Liver (tissue), 9 donors: ENCODE results near the gene P3H2. TPM values are rescaled to one million over a fixed set of nuclear protein-coding genes. Genes with fewer than 3 reads are reported as not detected.

Experiments
- DNase-seq: peaks from one replicate; pipeline ENCODE4 v3.0.0-alpha.2; 2017; ENCODE audit warnings: low spot score
- H3K27ac ChIP-seq, 2 donors: one replicate each; pipeline ENCODE4 v1.7.0; 2013; ENCODE audit warnings: inconsistent platforms in 2 of 2, low read length in 2 of 2, control low read depth in 1 of 2, low read depth in 1 of 2, mild to moderate bottlenecking in 1 of 2
- H3K27me3 ChIP-seq, 4 donors: one replicate each; pipeline versions ENCODE4 v1.6.1 to v1.7.0; 2013; ENCODE audit warnings: low read length in 3 of 4, inconsistent platforms in 1 of 4, mild to moderate bottlenecking in 1 of 4, moderate library complexity in 1 of 4; ENCODE audit not compliant: control insufficient read depth in 4 of 4, insufficient read depth in 4 of 4
- H3K36me3 ChIP-seq, 4 donors: one replicate each; pipeline versions ENCODE4 v1.6.1 to v1.7.0; 2013; ENCODE audit warnings: low read length in 3 of 4, mild to moderate bottlenecking in 3 of 4, low read depth in 1 of 4, moderate library complexity in 1 of 4; ENCODE audit not compliant: control insufficient read depth in 4 of 4, insufficient read depth in 3 of 4
- H3K4me1 ChIP-seq, 4 donors: one replicate each; pipeline versions ENCODE4 v1.6.1 to v1.7.0; 2013; ENCODE audit warnings: low read length in 3 of 4, mild to moderate bottlenecking in 3 of 4, moderate library complexity in 1 of 4; ENCODE audit not compliant: control insufficient read depth in 4 of 4, insufficient read depth in 4 of 4
- H3K4me3 ChIP-seq, 3 donors: one replicate each; pipeline versions ENCODE4 v1.6.1 to v1.7.0; 2013; ENCODE audit warnings: low read length in 3 of 3, control low read depth in 1 of 3, low read depth in 1 of 3, mild to moderate bottlenecking in 1 of 3
- H3K9ac ChIP-seq, 2 donors: one replicate each; pipeline ENCODE4 v1.7.0; 2013; ENCODE audit warnings: low read length in 2 of 2, mild to moderate bottlenecking in 2 of 2, moderate library complexity in 2 of 2, control low read depth in 1 of 2, low read depth in 1 of 2
- H3K9me3 ChIP-seq, 4 donors: one replicate each; pipeline versions ENCODE4 v1.6.1 to v1.7.0; 2013; ENCODE audit warnings: low read length in 3 of 4; ENCODE audit not compliant: control insufficient read depth in 4 of 4
- EGR1 ChIP-seq, 2 donors: IDR thresholded peaks; 2 replicates each; pipeline ENCODE4 v1.6.1; 2016 to 2018; ENCODE audit warnings: antibody characterized with exemption in 2 of 2, low read depth in 2 of 2
- FOXA1 ChIP-seq: IDR thresholded peaks from 2 replicates; pipeline ENCODE4 v1.6.1; 2016; ENCODE audit warnings: antibody characterized with exemption
- FOXA2 ChIP-seq: IDR thresholded peaks from 2 replicates; pipeline ENCODE4 v1.6.1; 2016; ENCODE audit warnings: antibody characterized with exemption
- GABPA ChIP-seq, 2 donors: IDR thresholded peaks in 1 of 2; conservative IDR thresholded peaks in 1 of 2; 2 replicates each; pipeline ENCODE4 v1.6.1; 2016; ENCODE audit warnings: antibody characterized with exemption in 2 of 2, mild to moderate bottlenecking in 1 of 2, moderate library complexity in 1 of 2
- HNF4A ChIP-seq, 2 donors: conservative IDR thresholded peaks; 2 replicates each; pipeline ENCODE4 v1.6.1; 2016; ENCODE audit warnings: antibody characterized with exemption in 2 of 2, mild to moderate bottlenecking in 2 of 2
- HNF4G ChIP-seq: IDR thresholded peaks from 2 replicates; pipeline ENCODE4 v1.6.1; 2016; ENCODE audit warnings: antibody characterized with exemption
- JUND ChIP-seq, 2 donors: IDR thresholded peaks; 2 replicates each; pipeline ENCODE4 v1.6.1; 2016; ENCODE audit warnings: antibody characterized with exemption in 2 of 2
- NR2F2 ChIP-seq: IDR thresholded peaks from 2 replicates; pipeline ENCODE4 v1.6.1; 2016; ENCODE audit warnings: antibody characterized with exemption
- RAD21 ChIP-seq, 2 donors: IDR thresholded peaks; 2 replicates each; pipeline ENCODE4 v1.6.1; 2016; ENCODE audit warnings: antibody characterized with exemption in 2 of 2, mild to moderate bottlenecking in 2 of 2
- RXRA ChIP-seq, 2 donors: IDR thresholded peaks; 2 replicates each; pipeline ENCODE4 v1.6.1; 2017 to 2018; ENCODE audit warnings: antibody characterized with exemption in 2 of 2, mild to moderate bottlenecking in 1 of 2
- SP1 ChIP-seq: IDR thresholded peaks from 2 replicates; pipeline ENCODE4 v1.6.1; 2018; ENCODE audit warnings: antibody characterized with exemption, mild to moderate bottlenecking
- TAF1 ChIP-seq: conservative IDR thresholded peaks from 2 replicates; pipeline ENCODE4 v1.6.1; 2016; ENCODE audit warnings: antibody characterized with exemption, mild to moderate bottlenecking
- YY1 ChIP-seq: IDR thresholded peaks from 2 replicates; pipeline ENCODE4 v1.6.1; 2016; ENCODE audit warnings: antibody characterized with exemption, mild to moderate bottlenecking
- WGBS: extraction: QIAGEN DNeasy Blood & Tissue Kit; methylation state at CpG from one replicate; pipeline ENCODE4 v1.1.7; 2013; 5-methylcytosine and 5-hydroxymethylcytosine counted together
- polyA plus RNA-seq, 2 donors: library from polyadenylated mRNA; stranded (reverse) in 1 of 2; unstranded in 1 of 2; fragments of 200-250 nt in 1 of 2; fragments of >200 nt in 1 of 2; fragmentation: Nextera tagmentation in 1 of 2; extraction: Ambion mirVana in 1 of 2; gene quantifications; one replicate each; pipeline versions ENCODE4 v1.2.1 to v1.2.3, GENCODE V29; 2013 to 2015
- total RNA-seq, 2 donors: library from RNA; depleted of rRNA; stranded (reverse); fragments of >200 nt; gene quantifications; one replicate each; pipeline ENCODE4 v1.2.3, GENCODE V29; 2014
- TF ChIP-seq, protein P1 (sequence below): IDR thresholded peaks from 2 replicates; pipeline ENCODE4 v1.6.1; 2016; ENCODE audit warnings: antibody characterized with exemption, mild to moderate bottlenecking
- TF ChIP-seq, protein P2 (sequence below): IDR thresholded peaks from 2 replicates; pipeline ENCODE4 v1.6.1; 2016; ENCODE audit warnings: antibody characterized with exemption
- TF ChIP-seq, protein P3 (sequence below): IDR thresholded peaks from 2 replicates; pipeline ENCODE4 v1.6.1; 2016; ENCODE audit warnings: antibody characterized with exemption
- TF ChIP-seq, protein P4 (sequence below): fragments of 150-350 bp; IDR thresholded peaks from 2 replicates; pipeline ENCODE4 v1.5.1; 2017; ENCODE audit warnings: improper control_type of control experiment, low read depth, low read length; ENCODE audit not compliant: missing input control
- TF ChIP-seq, protein P5 (sequence below): IDR thresholded peaks from 2 replicates; pipeline ENCODE4 v1.6.1; 2016; ENCODE audit warnings: antibody characterized with exemption
- donor health status: healthy.
- donor health status: healthy.
- donor health status: healthy.
- donor health status: healthy.
- donor health status: healthy.

P3H2 gene
- total and polyA plus RNA-seq, 4 donors, result 1.9 to 6.9 (median 4.1) TPM

DNA sequence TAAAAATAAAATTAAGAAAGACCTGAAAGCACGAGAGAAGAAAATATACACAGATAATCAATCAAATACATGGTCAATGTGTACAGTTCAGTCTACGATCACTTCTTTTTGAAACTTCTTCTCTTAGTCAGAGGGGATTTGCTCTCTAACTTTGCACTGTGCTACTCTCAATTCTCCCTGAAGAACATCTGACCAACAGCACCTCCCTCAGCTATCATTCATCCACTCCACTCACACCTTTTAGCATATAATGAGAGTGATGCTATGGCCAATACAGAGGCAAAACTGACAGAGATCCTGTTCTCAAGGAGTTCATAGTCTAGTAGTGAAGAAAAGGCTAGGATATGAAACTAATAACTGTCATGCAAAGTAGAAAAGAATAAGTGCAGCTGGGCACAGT, 45.9 kb downstream of the P3H2 start:
- DNase-seq, result no peak
- 85% methylated on average over 2 of the region's 2 CpGs for WGBS
- H3K27me3 ChIP-seq, result no peaks in the 10 kb centered on the region
- H3K36me3 ChIP-seq, result no peaks in the 10 kb centered on the region
- no peak overlapping the region for H3K27ac ChIP-seq
- H3K9ac ChIP-seq, result no peak overlapping the region
- TF ChIP-seq, protein P1, sequence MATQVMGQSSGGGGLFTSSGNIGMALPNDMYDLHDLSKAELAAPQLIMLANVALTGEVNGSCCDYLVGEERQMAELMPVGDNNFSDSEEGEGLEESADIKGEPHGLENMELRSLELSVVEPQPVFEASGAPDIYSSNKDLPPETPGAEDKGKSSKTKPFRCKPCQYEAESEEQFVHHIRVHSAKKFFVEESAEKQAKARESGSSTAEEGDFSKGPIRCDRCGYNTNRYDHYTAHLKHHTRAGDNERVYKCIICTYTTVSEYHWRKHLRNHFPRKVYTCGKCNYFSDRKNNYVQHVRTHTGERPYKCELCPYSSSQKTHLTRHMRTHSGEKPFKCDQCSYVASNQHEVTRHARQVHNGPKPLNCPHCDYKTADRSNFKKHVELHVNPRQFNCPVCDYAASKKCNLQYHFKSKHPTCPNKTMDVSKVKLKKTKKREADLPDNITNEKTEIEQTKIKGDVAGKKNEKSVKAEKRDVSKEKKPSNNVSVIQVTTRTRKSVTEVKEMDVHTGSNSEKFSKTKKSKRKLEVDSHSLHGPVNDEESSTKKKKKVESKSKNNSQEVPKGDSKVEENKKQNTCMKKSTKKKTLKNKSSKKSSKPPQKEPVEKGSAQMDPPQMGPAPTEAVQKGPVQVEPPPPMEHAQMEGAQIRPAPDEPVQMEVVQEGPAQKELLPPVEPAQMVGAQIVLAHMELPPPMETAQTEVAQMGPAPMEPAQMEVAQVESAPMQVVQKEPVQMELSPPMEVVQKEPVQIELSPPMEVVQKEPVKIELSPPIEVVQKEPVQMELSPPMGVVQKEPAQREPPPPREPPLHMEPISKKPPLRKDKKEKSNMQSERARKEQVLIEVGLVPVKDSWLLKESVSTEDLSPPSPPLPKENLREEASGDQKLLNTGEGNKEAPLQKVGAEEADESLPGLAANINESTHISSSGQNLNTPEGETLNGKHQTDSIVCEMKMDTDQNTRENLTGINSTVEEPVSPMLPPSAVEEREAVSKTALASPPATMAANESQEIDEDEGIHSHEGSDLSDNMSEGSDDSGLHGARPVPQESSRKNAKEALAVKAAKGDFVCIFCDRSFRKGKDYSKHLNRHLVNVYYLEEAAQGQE, result no peak
- TF ChIP-seq JUND (IDR thresholded peaks at IDR 0.05) (no peak), SP1 (no peak), RAD21 (IDR thresholded peaks at IDR 0.05) (no peak), FOXA1 (no peak), HNF4A (conservative IDR thresholded peaks at IDR 0.05) (no peak)
- H3K9me3 ChIP-seq, result no peaks in the 10 kb centered on the region
- no peak overlapping the region for H3K4me3 ChIP-seq
- H3K4me1 ChIP-seq, result peaks cover 0 to 5% (median 0%) of the 10 kb centered on the region in 4 donors

DNA sequence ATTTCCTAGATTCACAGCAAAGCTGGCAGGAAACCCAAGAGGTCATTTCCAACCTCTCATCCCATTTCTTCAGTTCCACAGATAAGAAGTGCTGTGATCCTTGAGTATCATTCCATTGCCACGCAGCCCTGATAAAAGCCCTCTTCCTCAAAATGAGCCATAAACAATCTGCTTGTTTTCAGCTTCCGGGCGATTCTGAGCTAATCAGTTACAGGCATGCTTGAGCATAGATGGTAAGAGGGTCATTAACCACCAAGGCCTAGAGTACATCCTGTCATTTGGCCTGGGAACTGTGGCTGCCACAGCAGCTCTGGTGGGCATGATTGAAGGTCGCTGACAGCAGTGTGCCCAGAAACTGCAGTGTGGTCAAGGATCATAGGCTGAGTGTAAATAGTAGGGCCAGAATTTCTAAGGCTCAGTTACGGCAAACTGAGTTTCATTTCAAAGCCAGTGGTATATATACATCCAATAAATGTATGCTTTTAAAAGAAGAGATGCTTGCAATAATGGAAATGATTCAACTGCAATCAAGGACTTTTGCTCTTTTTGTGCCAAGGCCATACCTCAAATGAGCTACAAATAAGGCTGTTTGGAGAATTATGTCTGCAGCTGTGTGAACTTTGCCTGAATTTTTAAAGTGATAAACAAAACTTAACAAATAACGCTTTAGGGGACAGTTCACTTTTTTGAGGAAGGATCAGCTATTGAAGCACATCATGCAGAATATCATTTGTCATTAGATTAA, 47.3 kb downstream of the P3H2 start:
- TF ChIP-seq EGR1 (IDR thresholded peaks at IDR 0.05; ENCODE audit: low read depth in 2 of 2) (no peak), JUND (IDR thresholded peaks at IDR 0.05) (no peak), HNF4A (conservative IDR thresholded peaks at IDR 0.05) (no peak), RAD21 (IDR thresholded peaks at IDR 0.05) (peak in 1 of 2 donors; percentile 32), YY1 (no peak), FOXA1 (no peak), FOXA2 (no peak), NR2F2 (peak; percentile 78), TAF1 (no peak), GABPA (IDR thresholded peaks at IDR 0.05 in 1 of 2, conservative IDR thresholded peaks at IDR 0.05 in 1 of 2) (no peak), HNF4G (no peak), RXRA (IDR thresholded peaks at IDR 0.05) (peak in 1 of 2 donors; percentile 41), SP1 (peak; percentile 20)
- TF ChIP-seq, protein P1, result no peak
- TF ChIP-seq, protein P2, sequence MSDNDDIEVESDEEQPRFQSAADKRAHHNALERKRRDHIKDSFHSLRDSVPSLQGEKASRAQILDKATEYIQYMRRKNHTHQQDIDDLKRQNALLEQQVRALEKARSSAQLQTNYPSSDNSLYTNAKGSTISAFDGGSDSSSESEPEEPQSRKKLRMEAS, result no peak
- TF ChIP-seq, protein P3, sequence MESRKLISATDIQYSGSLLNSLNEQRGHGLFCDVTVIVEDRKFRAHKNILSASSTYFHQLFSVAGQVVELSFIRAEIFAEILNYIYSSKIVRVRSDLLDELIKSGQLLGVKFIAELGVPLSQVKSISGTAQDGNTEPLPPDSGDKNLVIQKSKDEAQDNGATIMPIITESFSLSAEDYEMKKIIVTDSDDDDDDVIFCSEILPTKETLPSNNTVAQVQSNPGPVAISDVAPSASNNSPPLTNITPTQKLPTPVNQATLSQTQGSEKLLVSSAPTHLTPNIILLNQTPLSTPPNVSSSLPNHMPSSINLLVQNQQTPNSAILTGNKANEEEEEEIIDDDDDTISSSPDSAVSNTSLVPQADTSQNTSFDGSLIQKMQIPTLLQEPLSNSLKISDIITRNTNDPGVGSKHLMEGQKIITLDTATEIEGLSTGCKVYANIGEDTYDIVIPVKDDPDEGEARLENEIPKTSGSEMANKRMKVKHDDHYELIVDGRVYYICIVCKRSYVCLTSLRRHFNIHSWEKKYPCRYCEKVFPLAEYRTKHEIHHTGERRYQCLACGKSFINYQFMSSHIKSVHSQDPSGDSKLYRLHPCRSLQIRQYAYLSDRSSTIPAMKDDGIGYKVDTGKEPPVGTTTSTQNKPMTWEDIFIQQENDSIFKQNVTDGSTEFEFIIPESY, result no peak
- TF ChIP-seq, protein P4, sequence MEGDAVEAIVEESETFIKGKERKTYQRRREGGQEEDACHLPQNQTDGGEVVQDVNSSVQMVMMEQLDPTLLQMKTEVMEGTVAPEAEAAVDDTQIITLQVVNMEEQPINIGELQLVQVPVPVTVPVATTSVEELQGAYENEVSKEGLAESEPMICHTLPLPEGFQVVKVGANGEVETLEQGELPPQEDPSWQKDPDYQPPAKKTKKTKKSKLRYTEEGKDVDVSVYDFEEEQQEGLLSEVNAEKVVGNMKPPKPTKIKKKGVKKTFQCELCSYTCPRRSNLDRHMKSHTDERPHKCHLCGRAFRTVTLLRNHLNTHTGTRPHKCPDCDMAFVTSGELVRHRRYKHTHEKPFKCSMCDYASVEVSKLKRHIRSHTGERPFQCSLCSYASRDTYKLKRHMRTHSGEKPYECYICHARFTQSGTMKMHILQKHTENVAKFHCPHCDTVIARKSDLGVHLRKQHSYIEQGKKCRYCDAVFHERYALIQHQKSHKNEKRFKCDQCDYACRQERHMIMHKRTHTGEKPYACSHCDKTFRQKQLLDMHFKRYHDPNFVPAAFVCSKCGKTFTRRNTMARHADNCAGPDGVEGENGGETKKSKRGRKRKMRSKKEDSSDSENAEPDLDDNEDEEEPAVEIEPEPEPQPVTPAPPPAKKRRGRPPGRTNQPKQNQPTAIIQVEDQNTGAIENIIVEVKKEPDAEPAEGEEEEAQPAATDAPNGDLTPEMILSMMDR, result no peak
- TF ChIP-seq, protein P5, sequence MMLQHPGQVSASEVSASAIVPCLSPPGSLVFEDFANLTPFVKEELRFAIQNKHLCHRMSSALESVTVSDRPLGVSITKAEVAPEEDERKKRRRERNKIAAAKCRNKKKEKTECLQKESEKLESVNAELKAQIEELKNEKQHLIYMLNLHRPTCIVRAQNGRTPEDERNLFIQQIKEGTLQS, result no peak
- H3K4me1 ChIP-seq, result peaks cover 0 to 5% (median 0%) of the 10 kb centered on the region in 4 donors
- no peak for DNase-seq
- 60% methylated on average over 6 of the region's 6 CpGs for WGBS
- H3K9me3 ChIP-seq, result no peaks in the 10 kb centered on the region
- H3K27ac ChIP-seq, result peak overlapping the region; percentile 57 to 65
- no peaks in the 10 kb centered on the region for H3K27me3 ChIP-seq
- no peak overlapping the region for H3K4me3 ChIP-seq
- no peak overlapping the region for H3K9ac ChIP-seq
- H3K36me3 ChIP-seq, result no peaks in the 10 kb centered on the region
